Ishikawa (cell line): Measurements from ENCODE around the gene TMEM37.

ENCODE experiments used
- CEBPB ChIP-seq: IDR thresholded peaks from 2 replicates; pipeline ENCODE4 v1.6.1; 2012
- CREB1 ChIP-seq: IDR thresholded peaks from 2 replicates; pipeline ENCODE4 v1.6.1; 2012; ENCODE audit warnings: low read depth
- EGR1 ChIP-seq: IDR thresholded peaks from 2 replicates; pipeline ENCODE4 v1.6.1; 2012
- EP300 ChIP-seq: IDR thresholded peaks from 2 replicates; pipeline ENCODE4 v1.6.1; 2012; ENCODE audit warnings: borderline replicate concordance
- FOXM1 ChIP-seq: IDR thresholded peaks from 2 replicates; pipeline ENCODE4 v1.6.1; 2012; ENCODE audit warnings: low read depth, borderline replicate concordance
- MAX ChIP-seq: IDR thresholded peaks from 2 replicates; pipeline ENCODE4 v1.6.1; 2012
- NFIC ChIP-seq: IDR thresholded peaks from 2 replicates; pipeline ENCODE4 v1.6.1; 2012
- RAD21 ChIP-seq: IDR thresholded peaks from 2 replicates; pipeline ENCODE4 v1.6.1; 2012; ENCODE audit warnings: low read depth
- TAF1 ChIP-seq: IDR thresholded peaks from 2 replicates; pipeline ENCODE4 v1.6.1; 2012; ENCODE audit warnings: low read depth, mild to moderate bottlenecking
- TCF12 ChIP-seq: IDR thresholded peaks from 2 replicates; pipeline ENCODE4 v1.6.1; 2012; ENCODE audit warnings: low read depth
- TEAD4 ChIP-seq: IDR thresholded peaks from 2 replicates; pipeline ENCODE4 v1.6.1; 2012
- YY1 ChIP-seq: IDR thresholded peaks from 2 replicates; pipeline ENCODE4 v1.6.1; 2012; ENCODE audit warnings: low read depth
- ZBTB7A ChIP-seq: IDR thresholded peaks from 2 replicates; pipeline ENCODE4 v1.6.1; 2012; ENCODE audit warnings: low read depth
- TF ChIP-seq, protein P1 (sequence below): IDR thresholded peaks from 2 replicates; pipeline ENCODE4 v1.6.1; 2012
- TF ChIP-seq, protein P2 (sequence below): IDR thresholded peaks from 2 replicates; pipeline ENCODE4 v1.6.1; 2012; ENCODE audit warnings: low read depth, mild to moderate bottlenecking

TMEM37 gene

DNA sequence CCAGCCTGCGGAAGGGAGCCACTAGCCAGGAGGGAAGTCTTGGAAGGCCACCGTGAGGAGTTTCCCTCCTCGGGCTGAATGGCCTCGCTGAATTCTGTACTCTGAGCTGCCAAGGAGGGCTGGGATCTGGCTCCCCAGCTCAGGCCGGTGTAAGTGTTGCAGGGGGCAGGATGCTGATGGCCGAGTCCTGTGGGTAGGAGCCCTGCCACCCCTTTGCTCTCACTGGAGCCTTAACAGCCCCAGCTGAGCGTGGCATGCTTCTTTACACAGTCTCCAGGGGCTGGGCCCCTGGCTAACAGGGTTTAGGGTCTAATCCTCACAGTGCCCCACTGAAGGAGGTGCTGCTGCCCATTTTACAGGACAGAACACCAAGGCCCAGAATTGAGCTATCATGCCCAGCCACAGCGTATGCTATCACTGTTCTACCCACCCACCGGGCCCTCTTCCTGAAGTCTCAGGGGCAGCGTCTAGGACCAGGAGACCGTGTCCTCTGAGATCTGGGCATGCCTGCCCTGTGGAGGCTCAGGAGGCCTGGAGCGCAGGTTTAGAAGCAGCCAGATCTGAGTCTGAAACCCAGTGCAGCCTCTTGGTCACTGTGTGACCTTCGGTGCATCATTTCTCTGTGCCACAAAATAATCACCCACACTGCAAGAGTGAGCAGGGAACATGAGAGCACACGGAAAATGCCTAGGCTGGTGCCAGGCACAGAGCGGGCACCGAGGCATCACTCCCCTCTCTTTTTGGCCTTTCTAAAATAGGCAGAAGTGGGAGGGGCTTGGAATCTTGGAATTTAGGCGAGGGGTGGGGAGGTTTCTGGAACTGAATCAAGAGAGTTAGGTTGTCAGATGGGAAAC lies 42.9 kb downstream of the TMEM37 start:
- TF ChIP-seq FOXM1 (no peak), EGR1 (no peak), CREB1 (no peak), EP300 (no peak), CEBPB (no peak), TEAD4 (no peak)
- TF ChIP-seq, protein P1, sequence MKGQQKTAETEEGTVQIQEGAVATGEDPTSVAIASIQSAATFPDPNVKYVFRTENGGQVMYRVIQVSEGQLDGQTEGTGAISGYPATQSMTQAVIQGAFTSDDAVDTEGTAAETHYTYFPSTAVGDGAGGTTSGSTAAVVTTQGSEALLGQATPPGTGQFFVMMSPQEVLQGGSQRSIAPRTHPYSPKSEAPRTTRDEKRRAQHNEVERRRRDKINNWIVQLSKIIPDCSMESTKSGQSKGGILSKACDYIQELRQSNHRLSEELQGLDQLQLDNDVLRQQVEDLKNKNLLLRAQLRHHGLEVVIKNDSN, result no peak

- TF ChIP-seq YY1 (no peak), TCF12 (no peak), MAX (no peak), ZBTB7A (no peak), CEBPB (no peak), EP300 (no peak), RAD21 (no peak), EGR1 (no peak), NFIC (no peak), CREB1 (no peak), FOXM1 (no peak), TEAD4 (no peak)
- TF ChIP-seq, protein P2, sequence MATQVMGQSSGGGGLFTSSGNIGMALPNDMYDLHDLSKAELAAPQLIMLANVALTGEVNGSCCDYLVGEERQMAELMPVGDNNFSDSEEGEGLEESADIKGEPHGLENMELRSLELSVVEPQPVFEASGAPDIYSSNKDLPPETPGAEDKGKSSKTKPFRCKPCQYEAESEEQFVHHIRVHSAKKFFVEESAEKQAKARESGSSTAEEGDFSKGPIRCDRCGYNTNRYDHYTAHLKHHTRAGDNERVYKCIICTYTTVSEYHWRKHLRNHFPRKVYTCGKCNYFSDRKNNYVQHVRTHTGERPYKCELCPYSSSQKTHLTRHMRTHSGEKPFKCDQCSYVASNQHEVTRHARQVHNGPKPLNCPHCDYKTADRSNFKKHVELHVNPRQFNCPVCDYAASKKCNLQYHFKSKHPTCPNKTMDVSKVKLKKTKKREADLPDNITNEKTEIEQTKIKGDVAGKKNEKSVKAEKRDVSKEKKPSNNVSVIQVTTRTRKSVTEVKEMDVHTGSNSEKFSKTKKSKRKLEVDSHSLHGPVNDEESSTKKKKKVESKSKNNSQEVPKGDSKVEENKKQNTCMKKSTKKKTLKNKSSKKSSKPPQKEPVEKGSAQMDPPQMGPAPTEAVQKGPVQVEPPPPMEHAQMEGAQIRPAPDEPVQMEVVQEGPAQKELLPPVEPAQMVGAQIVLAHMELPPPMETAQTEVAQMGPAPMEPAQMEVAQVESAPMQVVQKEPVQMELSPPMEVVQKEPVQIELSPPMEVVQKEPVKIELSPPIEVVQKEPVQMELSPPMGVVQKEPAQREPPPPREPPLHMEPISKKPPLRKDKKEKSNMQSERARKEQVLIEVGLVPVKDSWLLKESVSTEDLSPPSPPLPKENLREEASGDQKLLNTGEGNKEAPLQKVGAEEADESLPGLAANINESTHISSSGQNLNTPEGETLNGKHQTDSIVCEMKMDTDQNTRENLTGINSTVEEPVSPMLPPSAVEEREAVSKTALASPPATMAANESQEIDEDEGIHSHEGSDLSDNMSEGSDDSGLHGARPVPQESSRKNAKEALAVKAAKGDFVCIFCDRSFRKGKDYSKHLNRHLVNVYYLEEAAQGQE, result no peak
- TF ChIP-seq, protein P1, result no peak
These were observed 43.7 kb downstream of the TMEM37 start for GRCh38 chr2:119475225-119475856.

GRCh38 chr2:119475857-119476244 lies 44.2 kb downstream of the TMEM37 start:
- no peak for TF ChIP-seq TAF1
- no peak for TF ChIP-seq CREB1
- no peak for TF ChIP-seq EP300
- no peak for TF ChIP-seq MAX
- no peak for TF ChIP-seq TCF12
- no peak for TF ChIP-seq RAD21
- no peak for TF ChIP-seq NFIC
- TF ChIP-seq YY1, result no peak
- TF ChIP-seq ZBTB7A, result no peak
- TF ChIP-seq FOXM1, result no peak
- no peak for TF ChIP-seq TEAD4
- no peak for TF ChIP-seq CEBPB
- TF ChIP-seq, protein P2, result no peak
- TF ChIP-seq EGR1, result no peak
- TF ChIP-seq, protein P1, result no peak

GRCh38 chr2:119476301-119477112 lies 44.9 kb downstream of the TMEM37 start:
- TF ChIP-seq CREB1 (no peak), RAD21 (peak; percentile 98), EP300 (no peak), NFIC (no peak)

DNA sequence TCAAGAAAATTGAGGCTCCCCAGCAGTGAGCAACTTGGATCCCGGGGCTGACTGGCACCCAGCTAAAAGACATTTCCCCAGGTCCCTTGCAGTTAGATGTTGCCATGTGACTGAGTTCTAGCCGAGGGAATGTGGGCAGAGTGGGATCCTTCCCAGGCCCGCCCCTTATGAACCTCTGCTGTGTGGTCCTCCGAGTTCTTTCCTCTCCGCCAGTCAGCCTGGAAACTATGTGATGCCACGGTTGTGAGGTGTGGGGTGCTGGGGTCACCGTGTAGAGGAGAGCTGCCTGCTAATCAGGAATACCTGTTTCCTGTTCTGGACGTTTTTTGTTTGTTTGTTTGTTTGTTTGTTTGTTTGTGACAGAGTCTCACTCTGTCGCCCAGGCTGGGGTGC lies 45.5 kb downstream of the TMEM37 start:
- TF ChIP-seq CREB1 (no peak), EP300 (no peak), RAD21 (no peak), TEAD4 (no peak), NFIC (no peak), YY1 (no peak), TAF1 (no peak)
- TF ChIP-seq, protein P1, result no peak
- TF ChIP-seq, protein P2, result no peak
